Posterior cingulate gyrus (tissue), 11 donors: ENCODE measurements around the gene LPIN3.
A peak's percentile ranks its signal among the peaks of the same experiment; 100 is the strongest.

Source experiments
- DNase-seq, 10 donors: peaks; one replicate each; pipeline versions ENCODE4 v3.0.0 to v3.0.0-alpha.2; 2020 to 2021; ENCODE audit warnings: mixed read lengths in 3 of 10
- intact Hi-C: fragments of 100-400 bp; cut with DNase I; formaldehyde crosslinking; loops from one replicate; pipeline ENCODE4 v1.15.1; 2023

Gene LPIN3

DNA sequence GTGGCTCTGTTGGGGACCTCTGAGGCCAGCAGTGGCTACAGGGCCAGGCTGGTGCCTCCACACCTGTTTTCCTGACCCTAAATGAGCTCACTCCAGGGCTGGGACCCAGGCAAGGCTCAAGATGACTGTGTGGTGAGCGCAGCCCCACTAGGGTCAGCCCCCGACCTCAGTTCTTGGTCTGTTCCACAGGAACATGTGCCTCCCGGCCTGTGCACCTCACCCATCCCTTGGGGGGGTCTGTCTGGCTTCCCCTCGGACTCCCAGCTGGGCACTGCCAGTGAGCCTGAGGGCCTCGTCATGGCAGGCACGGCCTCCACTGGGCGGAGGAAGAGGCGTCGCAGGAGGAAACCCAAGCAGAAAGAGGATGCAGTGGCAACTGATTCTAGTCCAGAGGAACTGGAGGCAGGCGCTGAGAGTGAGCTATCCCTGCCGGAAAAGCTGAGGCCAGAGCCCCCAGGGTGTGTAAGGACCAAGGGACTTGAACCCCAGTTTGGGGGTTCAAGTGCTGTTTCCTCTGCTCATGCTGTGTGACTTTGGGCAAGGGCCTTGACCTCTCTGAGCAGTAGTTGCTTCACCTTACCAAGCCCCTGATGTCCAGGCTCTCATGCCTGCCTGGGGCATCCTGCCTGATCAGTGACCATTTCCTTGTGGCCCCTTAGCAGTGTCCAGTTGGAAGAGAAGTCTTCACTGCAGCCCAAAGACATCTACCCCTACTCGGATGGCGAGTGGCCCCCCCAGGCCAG, 8.0 kb downstream of the LPIN3 start:
- intact Hi-C loops: loop anchor here (10.0 kb wide), 1 partner anchor 354 kb away; no protein-coding TSS in a partner anchor
- DNase-seq: peak in 2 of 10 donors; percentile 57 to 59

DNA sequence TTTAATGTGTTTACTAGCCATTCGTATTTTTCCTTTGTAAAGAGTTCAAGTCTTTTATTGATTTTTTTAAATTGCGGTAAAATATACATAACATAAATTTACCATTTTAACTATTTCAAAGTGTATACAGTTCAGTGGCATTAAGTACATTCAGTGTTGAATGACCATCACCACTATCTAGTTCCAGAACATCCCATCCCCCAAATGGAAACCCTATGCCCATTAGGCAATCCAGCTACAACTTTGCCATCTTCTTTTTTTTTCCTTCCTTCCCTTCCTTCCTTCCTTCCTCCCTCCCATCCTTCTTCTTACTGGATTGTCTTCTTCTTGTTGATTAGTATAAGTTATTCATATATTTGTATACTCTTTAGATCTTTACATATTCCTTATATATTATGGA, 8.6 kb downstream of the LPIN3 start:
- no peak for DNase-seq
- intact Hi-C loops: loop anchor here (10.0 kb wide), 1 partner anchor 354 kb away; no protein-coding TSS in a partner anchor

DNA sequence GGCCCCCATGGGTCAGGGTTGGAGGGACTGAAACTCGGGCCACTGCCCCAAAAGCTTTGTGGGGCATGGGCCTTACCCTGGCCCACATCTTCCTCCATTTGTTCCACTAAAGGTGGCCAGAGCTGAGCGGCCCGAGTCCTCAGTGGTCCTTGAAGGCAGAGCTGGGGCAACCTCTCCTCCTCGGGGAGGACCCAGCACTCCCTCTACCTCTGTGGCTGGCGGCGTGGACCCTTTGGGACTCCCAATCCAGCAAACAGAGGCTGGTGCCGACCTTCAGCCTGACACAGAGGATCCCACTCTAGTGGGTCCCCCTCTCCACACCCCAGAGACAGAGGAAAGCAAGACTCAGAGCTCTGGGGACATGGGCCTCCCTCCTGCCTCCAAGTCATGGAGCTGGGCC, 9.3 kb downstream of the LPIN3 start:
- DNase-seq: no peak
- intact Hi-C loops: loop anchor here (10.0 kb wide), 1 partner anchor 355 kb away; no protein-coding TSS in a partner anchor

DNA sequence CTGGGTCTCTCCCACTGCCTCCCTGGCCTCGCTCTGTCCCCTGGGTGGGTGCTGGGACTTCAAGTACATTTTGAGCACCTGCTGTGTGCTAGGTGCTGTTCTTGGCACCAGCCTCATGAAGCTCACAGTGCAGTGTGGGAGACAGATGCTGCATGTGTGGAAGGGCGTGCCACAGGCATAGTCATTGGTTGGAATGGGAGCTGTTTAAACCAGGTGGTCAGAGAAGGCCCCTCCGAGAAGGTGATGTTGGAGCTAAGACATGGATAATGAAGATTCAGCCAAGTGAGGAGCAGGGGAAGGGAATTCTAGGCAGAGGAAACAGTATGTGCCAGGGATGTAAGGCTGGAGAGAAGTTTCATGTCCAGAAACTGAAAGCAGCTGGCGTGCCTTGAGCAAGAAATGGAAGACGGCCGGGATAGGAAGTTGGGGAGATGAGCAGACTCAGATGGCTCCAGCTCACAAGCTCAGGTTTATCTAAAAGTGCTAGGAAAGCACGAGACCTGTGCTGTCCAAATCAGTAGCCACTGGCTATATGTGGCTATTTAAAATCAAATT, 9.9 kb downstream of the LPIN3 start:
- DNase-seq: no peak
- intact Hi-C loops: no loop called here

GRCh38 chr20:41352106-41352505, 11.5 kb downstream of the LPIN3 start:
- no peak for DNase-seq
- intact Hi-C loops: no loop called here

DNA sequence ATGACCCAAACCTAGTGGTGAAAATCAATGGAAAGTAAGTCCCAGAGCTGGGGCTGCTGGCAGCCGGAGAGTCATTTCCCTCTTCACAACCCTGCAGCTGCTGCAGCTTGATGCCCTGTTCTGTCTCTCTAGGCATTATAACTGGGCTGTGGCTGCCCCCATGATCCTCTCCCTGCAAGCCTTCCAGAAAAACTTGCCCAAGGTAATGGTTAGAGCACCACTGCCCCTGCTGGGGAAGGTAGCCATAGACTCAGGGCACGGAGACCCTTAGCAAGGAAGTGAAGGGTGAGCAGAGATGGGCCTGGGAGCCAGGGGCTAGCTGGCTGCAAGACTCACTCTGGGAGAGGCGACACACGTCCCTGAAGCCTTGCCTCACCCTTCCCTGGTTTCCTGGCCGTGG, 12.0 kb downstream of the LPIN3 start:
- intact Hi-C loops: no loop called here
- DNase-seq: no peak

GRCh38 chr20:41353530-41353929, 12.9 kb downstream of the LPIN3 start:
- no peak for DNase-seq
- intact Hi-C loops: no loop called here

GRCh38 chr20:41355192-41355591, 14.6 kb downstream of the LPIN3 start:
- intact Hi-C loops: no loop called here
- DNase-seq: no peak

GRCh38 chr20:41355598-41356203, 15.1 kb downstream of the LPIN3 start:
- intact Hi-C loops: no loop called here
- DNase-seq: no peak

DNA sequence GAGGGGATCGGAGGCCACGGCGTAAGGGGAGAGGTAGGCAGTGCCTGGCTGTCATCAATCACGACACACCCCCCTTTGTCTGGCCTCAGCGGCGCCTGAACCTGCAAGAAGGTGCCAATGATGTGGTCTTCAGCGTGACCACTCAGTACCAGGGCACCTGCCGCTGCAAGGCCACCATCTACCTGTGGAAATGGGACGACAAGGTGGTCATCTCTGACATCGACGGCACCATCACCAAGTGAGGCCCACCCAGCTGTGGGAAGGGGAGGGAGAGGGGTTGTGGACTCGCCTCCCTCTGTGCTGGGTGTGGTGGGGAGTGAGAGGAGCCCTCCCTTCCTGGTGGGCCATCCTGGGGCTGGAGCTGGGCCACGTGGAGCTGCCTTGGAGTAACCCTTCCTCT, 16.3 kb downstream of the LPIN3 start:
- DNase-seq: no peak
- intact Hi-C loops: no loop called here

DNA sequence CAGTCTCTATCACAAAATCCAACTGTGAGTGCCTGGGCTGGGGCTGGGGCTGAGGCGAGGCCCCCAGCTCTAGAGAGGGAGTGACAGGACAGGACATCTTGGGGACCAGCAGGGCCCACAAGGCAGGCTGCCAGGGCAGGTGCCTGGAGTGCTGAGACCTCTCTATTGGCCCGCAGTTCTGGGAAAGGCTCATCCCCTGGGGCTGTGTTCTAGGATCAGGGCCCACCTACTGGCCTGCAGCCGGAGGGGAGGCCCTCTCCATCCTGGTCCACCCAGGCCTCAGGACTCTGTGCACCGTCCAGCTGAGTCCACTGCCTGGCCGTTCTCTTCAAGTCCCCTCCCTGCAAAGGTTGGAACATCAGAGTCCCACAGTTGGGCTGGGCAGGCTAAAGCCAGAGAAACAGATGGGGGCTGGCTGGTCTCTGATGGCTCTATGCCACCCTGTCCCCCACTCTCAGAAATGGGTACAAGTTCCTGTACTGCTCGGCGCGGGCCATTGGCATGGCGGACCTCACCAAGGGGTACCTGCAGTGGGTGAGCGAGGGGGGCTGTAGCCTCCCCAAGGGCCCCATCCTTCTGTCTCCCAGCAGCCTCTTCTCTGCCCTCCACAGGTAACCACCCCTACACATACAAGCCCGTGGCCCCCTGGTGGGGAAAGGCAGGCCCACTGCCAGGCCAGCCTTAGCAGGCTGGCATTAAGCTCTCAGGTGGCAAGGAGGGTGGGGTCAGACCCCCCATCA, 17.0 kb downstream of the LPIN3 start:
- intact Hi-C loops: no loop called here

GRCh38 chr20:41358230-41358629, 17.6 kb downstream of the LPIN3 start:
- intact Hi-C loops: no loop called here
- no peak for DNase-seq

More for the DNA sequence above, 17.0 kb downstream of the LPIN3 start:
- no peak for DNase-seq

- intact Hi-C loops: no loop called here
- DNase-seq: no peak
Observed at GRCh38 chr20:41358717-41359116, 18.1 kb downstream of the LPIN3 start.

DNA sequence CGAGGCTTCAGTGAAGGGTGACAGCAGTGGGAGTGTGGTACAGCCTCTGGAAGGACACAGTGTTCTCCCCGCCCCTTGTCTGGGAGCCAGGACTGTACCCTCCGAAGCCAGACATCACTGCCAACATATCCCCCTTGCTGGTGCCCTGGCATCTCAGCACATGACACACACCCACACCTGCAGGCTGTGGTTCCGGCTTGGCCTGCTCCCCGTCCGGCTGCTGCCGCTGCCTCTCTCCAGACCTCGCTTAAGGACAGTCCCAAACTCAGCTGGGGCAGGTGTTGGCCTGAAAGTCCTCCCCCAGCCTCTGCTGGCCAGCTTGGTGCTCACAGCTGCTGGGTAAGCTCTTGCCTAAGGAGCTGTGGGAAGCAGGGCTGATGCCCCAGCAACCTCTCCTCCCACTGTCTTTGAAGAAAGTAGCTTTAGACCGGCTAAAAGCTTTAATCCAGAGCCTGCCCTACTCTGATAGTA, 19.0 kb downstream of the LPIN3 start:
- intact Hi-C loops: no loop called here

DNA sequence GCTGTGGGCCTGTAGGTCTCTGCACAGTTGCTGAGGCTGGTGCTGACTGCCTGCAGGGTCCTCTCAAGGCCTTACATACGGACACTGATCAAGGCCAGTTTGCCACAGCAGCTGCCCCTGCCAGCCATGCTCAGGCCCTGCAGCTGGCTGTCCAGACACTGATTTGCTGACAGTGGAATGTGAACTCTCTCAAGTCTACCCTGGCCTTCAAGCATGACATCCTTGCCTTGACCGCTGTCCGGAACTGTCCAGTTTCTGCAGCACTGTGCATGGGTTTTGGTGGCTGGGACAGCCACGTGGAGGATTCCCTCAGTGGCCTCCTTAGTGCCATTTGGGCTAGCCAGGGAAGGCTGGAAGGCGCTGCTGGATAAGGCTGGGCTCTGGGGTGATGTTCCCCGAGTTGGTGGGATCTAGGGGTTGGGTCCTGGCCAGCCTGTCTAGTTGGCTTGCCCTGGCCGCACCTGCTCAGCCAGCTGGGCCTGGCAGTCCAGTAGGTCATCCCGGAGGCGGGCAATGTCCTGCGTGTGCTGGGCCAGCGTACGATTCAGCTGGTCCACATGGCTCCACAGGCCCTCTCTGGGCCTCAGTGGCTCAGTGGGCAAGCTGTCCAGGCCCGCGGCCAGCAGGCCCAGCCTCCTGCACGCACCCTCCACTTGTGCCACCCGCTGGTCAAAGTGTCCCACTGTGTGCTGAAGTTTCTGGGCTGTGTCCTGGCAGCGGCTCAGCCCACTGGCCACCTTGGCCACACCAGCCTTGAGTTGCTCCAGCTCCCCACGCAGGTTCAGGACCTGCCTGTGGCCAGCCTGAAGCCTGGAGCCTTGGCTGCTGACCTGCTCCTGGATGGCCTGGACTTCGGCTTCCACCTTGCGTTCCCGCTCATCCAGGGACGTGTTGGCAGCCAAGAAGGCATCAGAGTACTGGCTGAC, 20.5 kb downstream of the LPIN3 start:
- intact Hi-C loops: no loop called here

More for the DNA sequence above, 19.0 kb downstream of the LPIN3 start:
- no peak for DNase-seq

GRCh38 chr20:41361757-41362747, 21.4 kb downstream of the LPIN3 start:
- peak in 2 of 10 donors; percentile 62 to 91 for DNase-seq
- intact Hi-C loops: no loop called here

More for the DNA sequence above, 20.5 kb downstream of the LPIN3 start:
- peak in 2 of 10 donors; percentile 63 to 72 for DNase-seq

- intact Hi-C loops: no loop called here
- peak in 1 of 10 donors; percentile 49 for DNase-seq
Observed at GRCh38 chr20:41362748-41363140, 22.1 kb downstream of the LPIN3 start.

GRCh38 chr20:41363601-41364000, 23.0 kb downstream of the LPIN3 start:
- DNase-seq: peak in 3 of 10 donors; percentile 47 to 71 (median 62)
- intact Hi-C loops: no loop called here
